Mesodermal cell (in vitro differentiated cells): ENCODE data around the gene EXOSC2.

Experiments
- H3K27ac ChIP-seq: 2 replicates; pipeline ENCODE4 v1.7.0; 2013; ENCODE audit warnings: mild to moderate bottlenecking, low read depth, low read length, moderate library complexity; ENCODE audit not compliant: severe bottlenecking
- H3K36me3 ChIP-seq: 2 replicates; pipeline ENCODE4 v1.7.1; 2013; ENCODE audit warnings: mild to moderate bottlenecking, low read length, moderate library complexity; ENCODE audit not compliant: control insufficient read depth, insufficient read depth
- H3K4me1 ChIP-seq: one replicate; pipeline ENCODE4 v1.7.1; 2013; ENCODE audit warnings: mild to moderate bottlenecking, low read length; ENCODE audit not compliant: insufficient read depth, control insufficient read depth, poor library complexity, severe bottlenecking
- H3K4me3 ChIP-seq: 2 replicates; pipeline ENCODE4 v1.7.0; 2013; ENCODE audit warnings: low read length, control low read depth, mild to moderate bottlenecking; ENCODE audit not compliant: insufficient read depth, poor library complexity, severe bottlenecking; ENCODE audit errors: extremely low read depth
- H3K9me3 ChIP-seq: 2 replicates; pipeline ENCODE4 v1.7.1; 2013; ENCODE audit warnings: mild to moderate bottlenecking, low read length, moderate library complexity; ENCODE audit not compliant: control insufficient read depth
- WGBS, 2 experiments: methylation state at CpG; one replicate each; pipeline ENCODE4 v1.1.5; 2013; ENCODE audit warnings: missing lambda C conversion rate in 2 of 2; ENCODE audit not compliant: insufficient coverage in 2 of 2; 5-methylcytosine and 5-hydroxymethylcytosine counted together

EXOSC2 gene

GRCh38 chr9:130696996-130697395, 3.4 kb downstream of the EXOSC2 start:
- peaks cover 67% of the 10 kb centered on the region for H3K36me3 ChIP-seq
- no peak overlapping the region for H3K27ac ChIP-seq
- H3K4me1 ChIP-seq = peaks cover 15% of the 10 kb centered on the region
- no peaks in the 10 kb centered on the region for H3K9me3 ChIP-seq
- 92 to 94% methylated on average over 7 to 8 of the region's 8 CpGs for WGBS, 2 experiments
- no peak overlapping the region for H3K4me3 ChIP-seq

GRCh38 chr9:130698514-130698913, 4.9 kb downstream of the EXOSC2 start:
- Histone ChIP-seq H3K9me3 (no peaks in the 10 kb centered on the region), H3K36me3 (peaks cover 82% of the 10 kb centered on the region), H3K27ac (peak overlapping the region; percentile 51), H3K4me3 (no peak overlapping the region), H3K4me1 (peaks cover 7% of the 10 kb centered on the region)
- WGBS, 2 experiments = 93% methylated on average over 3 of the region's 3 CpGs

GRCh38 chr9:130699047-130699446, 5.5 kb downstream of the EXOSC2 start:
- peaks cover 7% of the 10 kb centered on the region for H3K4me1 ChIP-seq
- no peaks in the 10 kb centered on the region for H3K9me3 ChIP-seq
- H3K36me3 ChIP-seq = peaks cover 87% of the 10 kb centered on the region
- WGBS, 2 experiments = 89 to 93% methylated on average over 2 of the region's 2 CpGs
- H3K27ac ChIP-seq = peak overlapping the region; percentile 38
- no peak overlapping the region for H3K4me3 ChIP-seq

GRCh38 chr9:130701059-130702022, 7.8 kb downstream of the EXOSC2 start:
- Histone ChIP-seq H3K9me3 (no peaks in the 10 kb centered on the region), H3K27ac (peak overlapping the region; percentile 48), H3K4me3 (no peak overlapping the region), H3K36me3 (peaks cover 82% of the 10 kb centered on the region), H3K4me1 (peaks cover 7% of the 10 kb centered on the region)
- 63 to 71% methylated on average over 8 to 10 of the region's 13 CpGs for WGBS, 2 experiments

GRCh38 chr9:130703501-130703900, 9.9 kb downstream of the EXOSC2 start:
- no peak overlapping the region for H3K27ac ChIP-seq
- H3K4me3 ChIP-seq = no peak overlapping the region
- WGBS, 2 experiments = 97 to 98% methylated on average over 6 of the region's 7 CpGs
- H3K4me1 ChIP-seq = peaks cover 1% of the 10 kb centered on the region
- H3K36me3 ChIP-seq = peaks cover 61% of the 10 kb centered on the region
- H3K9me3 ChIP-seq = no peaks in the 10 kb centered on the region

- Histone ChIP-seq H3K36me3 (peaks cover 28% of the 10 kb centered on the region), H3K4me3 (no peak overlapping the region), H3K27ac (peak overlapping the region; percentile 53), H3K4me1 (no peaks in the 10 kb centered on the region), H3K9me3 (no peaks in the 10 kb centered on the region)
- WGBS, 2 experiments = 76% methylated on average over 6 of the region's 9 CpGs; no CpG with 5 or more reads in 1 of the 2 experiments
These were observed 13.8 kb downstream of the EXOSC2 start for GRCh38 chr9:130707225-130707976.

- WGBS, 2 experiments = 93 to 97% methylated on average over 5 to 7 of the region's 8 CpGs
- no peaks in the 10 kb centered on the region for H3K4me1 ChIP-seq
- no peak overlapping the region for H3K4me3 ChIP-seq
- no peak overlapping the region for H3K27ac ChIP-seq
- H3K9me3 ChIP-seq = no peaks in the 10 kb centered on the region
- H3K36me3 ChIP-seq = no peaks in the 10 kb centered on the region
These were observed 17.3 kb downstream of the EXOSC2 start for GRCh38 chr9:130710822-130711352.

GRCh38 chr9:130711469-130711868, 17.9 kb downstream of the EXOSC2 start:
- Histone ChIP-seq H3K27ac (no peak overlapping the region), H3K36me3 (no peaks in the 10 kb centered on the region), H3K4me3 (no peak overlapping the region), H3K4me1 (no peaks in the 10 kb centered on the region), H3K9me3 (no peaks in the 10 kb centered on the region)
- WGBS, 2 experiments = 91 to 98% methylated on average over 8 of the region's 8 CpGs

- Histone ChIP-seq H3K9me3 (no peaks in the 10 kb centered on the region), H3K4me3 (peak overlapping the region; percentile 95), H3K36me3 (no peaks in the 10 kb centered on the region), H3K4me1 (no peaks in the 10 kb centered on the region), H3K27ac (peak overlapping the region; percentile 98)
- WGBS, 2 experiments = 0 to 1% methylated on average over 38 to 59 of the region's 68 CpGs
These were observed 19.1 kb downstream of the EXOSC2 start for GRCh38 chr9:130712564-130713285.

GRCh38 chr9:130713286-130713960, 19.8 kb downstream of the EXOSC2 start:
- 0% methylated on average over 33 to 34 of the region's 37 CpGs for WGBS, 2 experiments
- H3K4me1 ChIP-seq = no peaks in the 10 kb centered on the region
- peak overlapping the region; percentile 98 for H3K27ac ChIP-seq
- H3K9me3 ChIP-seq = no peaks in the 10 kb centered on the region
- peak overlapping the region; percentile 95 for H3K4me3 ChIP-seq
- H3K36me3 ChIP-seq = no peaks in the 10 kb centered on the region
